Adipocyte (in vitro differentiated cells): ENCODE results near the gene UBE2L5.
A peak's percentile ranks its signal among the peaks of the same experiment; 100 is the strongest.
"Not testable (repeated sequence)": the region's sequence is repeated elsewhere in the genome, so short reads cannot be mapped to it uniquely, and the experiment has no call there.

Source experiments
- DNase-seq: peaks from one replicate; pipeline ENCODE4 v3.0.0-alpha.2; 2015; ENCODE audit warnings: low read depth
- H3K27me3 ChIP-seq: replicated peaks from 2 replicates; pipeline ENCODE4 v1.7.0; 2013; ENCODE audit warnings: mild to moderate bottlenecking, low read length, moderate library complexity; ENCODE audit not compliant: control insufficient read depth, insufficient read depth
- H3K36me3 ChIP-seq: 2 replicates; pipeline ENCODE4 v1.7.0; 2013; ENCODE audit warnings: low read length, mild to moderate bottlenecking, moderate library complexity; ENCODE audit not compliant: control insufficient read depth, insufficient read depth, severe bottlenecking
- H3K4me1 ChIP-seq: 2 replicates; pipeline ENCODE4 v1.7.0; 2013; ENCODE audit warnings: mild to moderate bottlenecking, low read length, moderate library complexity; ENCODE audit not compliant: control insufficient read depth, insufficient read depth
- H3K4me3 ChIP-seq: 2 replicates; pipeline ENCODE4 v1.7.0; 2013; ENCODE audit warnings: mild to moderate bottlenecking, low read length, moderate library complexity
- H3K9ac ChIP-seq: 2 replicates; pipeline ENCODE4 v1.7.0; 2013; ENCODE audit warnings: mild to moderate bottlenecking, low read length, moderate library complexity
- H3K9me3 ChIP-seq: 2 replicates; pipeline ENCODE4 v1.7.0; 2013; ENCODE audit warnings: mild to moderate bottlenecking, low read length, moderate library complexity; ENCODE audit not compliant: control insufficient read depth

Gene UBE2L5

DNA sequence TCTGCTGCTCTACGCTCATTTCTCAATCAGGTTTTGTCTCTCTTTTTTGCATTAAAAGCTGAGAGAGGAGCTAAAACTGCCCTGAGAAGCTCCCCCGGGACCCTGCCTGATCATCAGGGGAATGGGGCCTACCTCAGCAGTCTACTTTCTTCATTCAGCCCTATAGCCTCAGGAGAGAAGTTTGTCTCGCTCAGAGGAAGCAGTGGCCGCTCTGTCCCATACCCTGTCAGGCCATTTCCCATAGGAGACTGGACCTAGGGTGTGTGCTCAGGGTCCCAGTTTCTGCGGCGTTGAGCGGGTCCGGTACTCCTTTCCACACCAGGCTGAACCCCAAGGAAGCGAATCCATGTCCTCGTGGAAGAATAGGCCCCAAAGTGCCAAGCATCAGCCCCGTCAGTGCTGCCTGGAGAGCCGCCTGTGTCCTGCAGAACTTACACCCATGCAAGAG lies 21.7 kb downstream of the UBE2L5 start:
- no peaks in the 10 kb centered on the region for H3K9me3 ChIP-seq
- DNase-seq, result no peak
- H3K9ac ChIP-seq, result no peak overlapping the region
- H3K36me3 ChIP-seq, result no peaks in the 10 kb centered on the region
- peaks cover 8% of the 10 kb centered on the region for H3K4me1 ChIP-seq
- no peaks in the 10 kb centered on the region for H3K27me3 ChIP-seq
- H3K4me3 ChIP-seq, result no peak overlapping the region

DNA sequence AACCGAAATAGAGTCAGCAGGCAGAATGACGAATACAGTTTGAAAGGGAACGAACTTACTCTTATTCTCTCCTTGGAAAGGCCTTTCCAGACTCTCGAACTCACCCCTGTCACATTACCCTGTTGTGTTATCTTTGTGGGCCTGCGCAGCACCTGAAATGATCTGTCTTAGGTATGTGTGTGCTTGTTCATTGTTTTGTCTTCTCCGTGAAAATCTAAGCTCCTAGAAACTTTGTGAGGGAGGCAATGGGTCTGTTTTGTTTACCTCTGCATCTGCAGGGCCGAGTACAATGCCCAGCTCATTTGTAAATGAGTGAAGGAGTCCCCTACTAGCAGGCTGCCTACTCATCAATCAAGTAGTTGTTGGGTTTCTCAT lies 23.8 kb downstream of the UBE2L5 start:
- H3K4me3 ChIP-seq, result peak overlapping the region; percentile 67
- no peaks in the 10 kb centered on the region for H3K27me3 ChIP-seq
- H3K36me3 ChIP-seq, result no peaks in the 10 kb centered on the region
- H3K9ac ChIP-seq, result peak overlapping the region; percentile 67
- no peaks in the 10 kb centered on the region for H3K9me3 ChIP-seq
- H3K4me1 ChIP-seq, result peaks cover 8% of the 10 kb centered on the region
- DNase-seq, result no peak

DNA sequence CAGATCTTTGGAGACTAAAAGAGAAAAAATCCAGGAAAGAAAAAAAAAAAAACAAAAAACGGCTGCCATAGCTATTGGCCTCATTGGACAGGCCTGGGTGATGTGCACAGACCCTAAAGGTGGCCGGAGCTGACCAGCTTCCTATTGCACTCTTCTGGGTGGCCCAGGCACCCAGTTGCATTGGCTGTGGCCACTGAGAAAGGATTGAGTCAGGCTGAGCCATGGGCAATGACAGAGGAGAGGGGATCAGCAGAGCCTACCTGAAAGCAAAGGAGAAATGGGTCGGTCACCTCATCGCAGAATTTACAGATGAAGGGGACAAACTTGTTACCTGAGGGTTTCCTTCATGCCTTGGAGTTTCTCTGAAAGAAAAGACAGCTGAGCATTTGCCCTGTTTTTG lies 26.1 kb downstream of the UBE2L5 start:
- H3K27me3 ChIP-seq, result no peaks in the 10 kb centered on the region
- peaks cover 8% of the 10 kb centered on the region for H3K4me1 ChIP-seq
- no peak overlapping the region for H3K9ac ChIP-seq
- no peaks in the 10 kb centered on the region for H3K36me3 ChIP-seq
- no peak for DNase-seq
- H3K4me3 ChIP-seq, result no peak overlapping the region
- no peaks in the 10 kb centered on the region for H3K9me3 ChIP-seq

DNA sequence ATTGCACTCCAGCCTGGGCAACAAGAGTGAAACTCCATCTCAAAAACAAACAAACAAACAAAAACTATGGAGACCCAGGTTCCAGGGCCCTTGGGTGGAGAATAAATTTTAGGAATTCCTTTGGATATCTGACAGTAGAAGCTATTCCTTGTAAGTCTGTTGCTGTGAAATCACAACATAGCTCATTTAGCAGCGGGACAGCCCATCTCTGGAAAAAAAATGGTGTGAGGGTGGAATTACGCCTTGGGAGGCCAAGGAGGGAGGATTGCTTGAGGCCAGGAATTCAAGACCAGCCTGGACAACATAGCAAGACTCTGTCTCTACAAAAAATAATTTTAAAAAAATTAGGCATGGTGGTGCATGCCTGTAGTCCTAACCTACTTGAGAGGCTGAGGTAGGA lies 27.8 kb downstream of the UBE2L5 start:
- no peak for DNase-seq
- no peaks in the 10 kb centered on the region for H3K27me3 ChIP-seq
- no peak overlapping the region for H3K9ac ChIP-seq
- H3K4me1 ChIP-seq, result peaks cover 8% of the 10 kb centered on the region
- H3K36me3 ChIP-seq, result no peaks in the 10 kb centered on the region
- no peaks in the 10 kb centered on the region for H3K9me3 ChIP-seq
- no peak overlapping the region for H3K4me3 ChIP-seq

DNA sequence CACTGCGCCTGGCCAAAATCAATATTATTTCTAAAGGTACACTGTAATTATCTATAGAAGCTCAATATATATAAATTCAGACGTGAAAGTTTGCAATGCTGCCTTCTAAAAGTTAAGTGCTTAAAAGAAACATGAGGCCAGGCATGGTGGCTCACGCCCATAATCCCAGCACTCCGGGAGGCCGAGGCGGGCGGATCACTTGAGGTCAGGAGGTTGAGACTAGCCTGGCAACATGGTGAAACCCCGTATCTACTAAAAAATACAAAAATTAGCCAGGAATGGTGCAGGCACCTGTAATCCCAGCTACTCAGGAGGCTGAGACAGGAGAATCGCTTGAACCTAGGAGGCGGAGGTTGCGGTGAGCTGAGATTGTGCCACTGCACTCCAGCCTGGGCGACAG lies 29.2 kb downstream of the UBE2L5 start:
- H3K27me3 ChIP-seq, H3K4me3 ChIP-seq, DNase-seq, H3K9ac ChIP-seq, H3K36me3 ChIP-seq, H3K9me3 ChIP-seq, H3K4me1 ChIP-seq: not testable (repeated sequence)

DNA sequence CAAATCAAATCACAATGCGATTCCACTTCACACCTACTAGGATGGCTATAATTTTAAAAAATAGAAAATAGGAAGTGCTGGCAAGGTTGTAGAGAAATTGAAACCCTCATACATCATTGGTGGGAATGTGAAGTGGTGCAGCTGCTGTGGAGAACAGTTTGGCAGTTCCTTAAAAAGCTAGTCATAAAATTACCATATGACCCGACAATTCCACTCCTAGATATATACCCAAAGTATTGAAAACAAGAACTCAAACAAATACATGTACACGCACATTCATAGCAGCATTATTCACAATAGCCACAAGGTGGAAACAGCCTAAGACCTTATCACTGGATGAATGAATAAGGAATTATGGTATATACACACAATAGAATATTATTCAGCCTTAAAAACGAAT lies 31.4 kb downstream of the UBE2L5 start:
- H3K36me3 ChIP-seq, result no peaks in the 10 kb centered on the region
- no peak for DNase-seq
- H3K4me3 ChIP-seq, result no peak overlapping the region
- H3K27me3 ChIP-seq, result no peaks in the 10 kb centered on the region
- no peaks in the 10 kb centered on the region for H3K9me3 ChIP-seq
- H3K9ac ChIP-seq, result no peak overlapping the region
- H3K4me1 ChIP-seq, result peaks cover 13% of the 10 kb centered on the region

DNA sequence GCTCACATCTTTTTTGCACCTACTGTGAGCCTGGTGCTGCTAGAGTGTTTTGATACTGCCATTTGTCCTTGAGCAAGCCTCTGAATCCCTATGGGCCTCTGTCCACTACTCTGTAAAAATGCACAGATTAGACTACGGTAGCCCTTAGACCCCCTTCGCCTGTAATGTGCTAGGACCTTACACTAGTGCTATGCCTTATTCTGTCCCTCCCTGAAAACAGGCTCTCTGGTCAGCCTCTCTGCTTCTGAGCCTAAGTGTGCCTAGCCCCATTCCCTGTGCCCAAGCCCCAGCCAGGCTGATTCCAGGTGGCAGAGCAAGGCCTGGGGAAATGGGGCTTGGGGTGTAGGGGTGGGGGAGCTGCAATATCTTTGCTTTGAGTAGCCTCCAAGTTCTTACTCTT lies 32.7 kb downstream of the UBE2L5 start:
- peaks cover 13% of the 10 kb centered on the region for H3K4me1 ChIP-seq
- no peaks in the 10 kb centered on the region for H3K9me3 ChIP-seq
- no peaks in the 10 kb centered on the region for H3K27me3 ChIP-seq
- no peak for DNase-seq
- H3K9ac ChIP-seq, result no peak overlapping the region
- no peak overlapping the region for H3K4me3 ChIP-seq
- H3K36me3 ChIP-seq, result no peaks in the 10 kb centered on the region

DNA sequence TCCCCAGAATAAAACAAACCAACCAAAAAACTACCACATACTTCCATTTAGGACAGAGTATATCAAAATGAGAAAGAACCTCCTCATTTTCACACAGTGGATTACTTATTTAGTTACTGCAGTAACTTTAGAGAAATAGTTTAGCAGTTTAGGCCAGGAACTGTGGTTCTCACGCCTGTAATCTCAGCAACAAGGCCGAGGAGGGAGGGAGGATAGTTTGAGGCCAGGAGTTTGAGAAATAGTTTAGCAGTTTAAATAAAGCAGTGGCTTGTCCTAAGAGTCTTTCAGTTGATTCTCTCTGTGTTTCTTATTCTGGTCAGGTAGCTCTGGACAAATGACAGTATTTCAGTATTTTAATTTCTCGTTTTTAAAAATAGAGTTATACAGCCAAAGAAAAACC lies 34.0 kb downstream of the UBE2L5 start:
- Histone ChIP-seq H3K27me3 (no peaks in the 10 kb centered on the region), H3K9ac (peak overlapping the region; percentile 61), H3K4me1 (peaks cover 13% of the 10 kb centered on the region), H3K9me3 (no peaks in the 10 kb centered on the region), H3K4me3 (no peak overlapping the region), H3K36me3 (no peaks in the 10 kb centered on the region)
- no peak for DNase-seq

DNA sequence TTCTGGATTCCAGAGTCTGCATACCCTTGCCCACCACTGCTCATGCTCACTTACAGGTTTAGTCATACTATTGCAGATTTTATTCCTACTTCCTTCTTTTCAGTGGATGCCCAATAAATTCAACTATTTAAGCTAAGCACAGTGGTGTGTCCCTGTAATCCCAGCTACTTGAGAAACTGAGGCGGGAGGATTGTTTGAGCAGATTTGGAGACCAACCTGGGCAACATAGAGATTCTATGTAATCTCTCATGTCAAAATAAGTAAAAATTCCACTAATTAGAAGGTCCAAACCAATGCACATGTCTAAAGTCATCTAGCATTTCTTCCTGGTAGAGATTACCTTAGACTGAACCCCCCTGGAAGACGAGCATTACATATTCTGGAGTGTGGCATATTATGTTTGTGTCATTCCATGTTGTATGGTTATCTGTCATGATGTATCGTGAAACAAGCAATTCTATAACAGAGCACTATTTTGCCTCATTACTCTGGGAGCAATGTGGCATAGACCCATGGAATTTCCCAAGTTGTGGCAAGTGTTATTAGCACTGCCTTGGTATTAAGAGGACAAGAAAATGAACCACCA lies 35.1 kb downstream of the UBE2L5 start:
- DNase-seq, result no peak
- Histone ChIP-seq H3K4me1 (peaks cover 22% of the 10 kb centered on the region), H3K36me3 (peaks cover 11% of the 10 kb centered on the region), H3K4me3 (no peak overlapping the region), H3K27me3 (no peaks in the 10 kb centered on the region), H3K9me3 (no peaks in the 10 kb centered on the region), H3K9ac (no peak overlapping the region)

DNA sequence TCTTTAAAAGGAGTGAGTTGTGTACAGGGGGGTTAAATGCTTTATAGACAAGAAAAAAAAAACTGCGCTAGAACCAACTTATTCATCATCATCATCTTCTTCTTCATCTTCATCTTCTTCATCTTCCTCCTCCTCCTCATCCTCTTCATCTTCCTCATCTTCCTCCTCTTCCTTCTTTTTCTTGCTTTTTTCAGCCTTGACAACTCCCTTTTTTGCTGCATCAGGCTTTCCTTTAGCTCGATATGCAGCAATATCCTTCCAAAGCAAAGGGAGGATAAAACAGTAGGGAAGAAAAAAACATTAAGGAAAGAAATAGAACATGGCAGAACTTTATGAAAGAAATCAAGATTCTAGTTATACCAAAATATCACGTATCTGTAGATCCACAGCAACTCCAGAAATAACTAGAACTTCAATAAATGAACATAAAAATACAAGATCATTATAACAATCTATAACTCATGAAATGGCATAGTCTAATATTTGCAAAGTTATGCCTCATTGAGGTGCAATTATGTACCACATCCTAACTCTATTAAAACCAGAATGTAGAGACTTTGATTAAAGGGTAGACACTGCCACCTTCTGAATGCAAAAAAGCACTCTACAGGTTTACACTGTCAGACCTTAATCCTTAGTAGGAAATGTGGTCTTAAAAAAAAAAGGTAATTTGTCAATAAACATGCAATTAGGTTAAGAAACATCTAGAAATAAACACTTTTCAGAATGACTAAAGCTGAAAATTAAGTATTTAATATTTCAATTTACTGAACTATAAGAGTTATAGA lies 39.2 kb downstream of the UBE2L5 start:
- Histone ChIP-seq H3K36me3 (peaks cover 19% of the 10 kb centered on the region), H3K4me1 (peaks cover 30% of the 10 kb centered on the region), H3K4me3 (peak overlapping the region; percentile 86), H3K9ac (peak overlapping the region; percentile 94)
- not testable (repeated sequence) for H3K9me3 ChIP-seq, H3K27me3 ChIP-seq
- peak; percentile 57 for DNase-seq

DNA sequence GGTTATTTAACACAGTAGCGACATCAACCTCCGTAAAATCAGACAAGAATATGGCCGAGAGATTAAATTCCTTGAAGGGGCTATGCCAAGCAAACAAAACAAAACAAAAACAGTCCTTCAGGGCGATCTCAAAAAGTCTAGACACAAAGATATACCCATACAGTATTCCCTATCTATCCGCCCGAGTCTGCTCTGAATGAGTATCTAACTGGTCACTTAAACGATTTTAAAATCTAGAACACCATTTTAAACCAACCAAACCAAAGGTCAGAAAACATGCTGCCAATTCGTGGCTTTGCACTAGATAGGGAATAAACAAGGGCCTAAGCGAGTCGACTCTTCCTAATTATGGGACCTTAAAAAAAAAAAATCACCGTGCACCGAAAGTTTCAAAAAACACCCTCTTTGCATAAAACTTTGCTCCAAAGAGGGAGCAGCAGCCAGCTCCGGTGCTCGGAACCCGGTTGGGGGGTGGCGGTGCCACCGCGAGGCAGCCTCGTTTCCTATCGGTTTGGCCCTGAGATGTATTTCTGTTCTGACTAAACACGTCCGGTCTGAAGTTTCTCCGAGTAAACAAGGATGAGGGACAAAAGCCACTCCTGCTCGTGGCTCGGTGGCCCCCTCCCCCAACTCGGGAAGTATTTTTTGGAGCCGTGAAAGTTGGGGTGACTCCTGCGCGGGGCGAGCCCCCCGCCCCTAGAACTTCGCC lies 41.6 kb downstream of the UBE2L5 start:
- H3K27me3 ChIP-seq, result no peaks in the 10 kb centered on the region
- H3K4me1 ChIP-seq, result peaks cover 24% of the 10 kb centered on the region
- H3K9me3 ChIP-seq, result no peaks in the 10 kb centered on the region
- peak; percentile 74 for DNase-seq
- peaks cover 19% of the 10 kb centered on the region for H3K36me3 ChIP-seq
- peak overlapping the region; percentile 86 for H3K4me3 ChIP-seq
- peak overlapping the region; percentile 94 for H3K9ac ChIP-seq
